Retinal pigment epithelial cell (primary cell): ENCODE results near the gene GJA4.

Source experiments
- DNase-seq: peaks from one replicate; pipeline ENCODE4 v3.0.0-alpha.2; 2010; ENCODE audit warnings: low read depth
- H3K4me3 ChIP-seq: 2 replicates; pipeline ENCODE4 v1.5.1; 2011; ENCODE audit warnings: mild to moderate bottlenecking, low read length, control low read depth, moderate library complexity
- CTCF ChIP-seq: conservative IDR thresholded peaks from 2 replicates; pipeline ENCODE4 v1.5.1; 2011; ENCODE audit warnings: low read depth, low read length, control low read depth, inconsistent platforms

GJA4 gene

GRCh38 chr1:34747638-34747941 is 45.2 kb upstream of the GJA4 start:
- TF ChIP-seq CTCF, result no peak
- no peak for DNase-seq
- H3K4me3 ChIP-seq, result no peak overlapping the region

DNA sequence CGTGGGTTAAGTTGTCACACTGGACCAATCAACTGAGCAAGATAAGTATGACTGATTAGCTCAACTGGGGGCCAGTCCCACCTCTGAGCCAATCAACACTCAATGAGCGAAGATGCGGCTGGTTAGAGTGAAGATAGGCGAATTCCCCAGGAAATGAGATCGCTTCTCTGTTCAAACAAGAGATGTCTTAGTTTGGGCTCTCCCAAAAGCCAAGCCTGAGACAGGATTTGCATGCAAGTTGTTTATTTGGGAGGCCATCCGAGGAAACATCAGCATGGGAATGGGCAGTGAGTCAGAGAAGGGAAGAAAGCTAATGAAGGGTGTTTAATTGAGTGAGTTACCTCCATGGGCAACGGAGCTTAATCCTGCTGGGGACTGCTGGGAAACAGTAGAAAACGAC is 42.8 kb upstream of the GJA4 start:
- DNase-seq, result no peak
- no peak overlapping the region for H3K4me3 ChIP-seq
- no peak for TF ChIP-seq CTCF

DNA sequence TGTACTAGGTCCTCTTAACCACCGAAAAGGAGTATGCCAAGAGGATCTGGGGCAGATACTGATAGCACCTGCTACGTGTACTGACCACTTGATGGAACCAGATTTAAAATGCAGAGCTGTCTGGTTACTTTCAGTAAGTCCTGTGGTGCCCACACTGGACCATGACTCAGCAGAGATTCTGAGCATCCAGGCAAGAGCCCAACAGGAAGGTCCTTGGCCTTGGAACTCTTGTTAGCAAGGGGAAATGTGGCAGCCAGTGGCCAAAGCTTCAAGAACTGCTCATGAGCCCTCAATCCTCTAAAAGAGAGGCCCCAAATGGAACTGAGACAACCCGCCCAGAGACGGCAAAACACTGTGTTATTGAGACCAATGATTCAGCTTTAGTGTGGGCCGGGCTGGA is 42.2 kb upstream of the GJA4 start:
- no peak overlapping the region for H3K4me3 ChIP-seq
- no peak for DNase-seq
- no peak for TF ChIP-seq CTCF

- no peak for DNase-seq
- no peak overlapping the region for H3K4me3 ChIP-seq
- TF ChIP-seq CTCF, result no peak
These were observed 39.6 kb upstream of the GJA4 start for GRCh38 chr1:34753163-34753562.

DNA sequence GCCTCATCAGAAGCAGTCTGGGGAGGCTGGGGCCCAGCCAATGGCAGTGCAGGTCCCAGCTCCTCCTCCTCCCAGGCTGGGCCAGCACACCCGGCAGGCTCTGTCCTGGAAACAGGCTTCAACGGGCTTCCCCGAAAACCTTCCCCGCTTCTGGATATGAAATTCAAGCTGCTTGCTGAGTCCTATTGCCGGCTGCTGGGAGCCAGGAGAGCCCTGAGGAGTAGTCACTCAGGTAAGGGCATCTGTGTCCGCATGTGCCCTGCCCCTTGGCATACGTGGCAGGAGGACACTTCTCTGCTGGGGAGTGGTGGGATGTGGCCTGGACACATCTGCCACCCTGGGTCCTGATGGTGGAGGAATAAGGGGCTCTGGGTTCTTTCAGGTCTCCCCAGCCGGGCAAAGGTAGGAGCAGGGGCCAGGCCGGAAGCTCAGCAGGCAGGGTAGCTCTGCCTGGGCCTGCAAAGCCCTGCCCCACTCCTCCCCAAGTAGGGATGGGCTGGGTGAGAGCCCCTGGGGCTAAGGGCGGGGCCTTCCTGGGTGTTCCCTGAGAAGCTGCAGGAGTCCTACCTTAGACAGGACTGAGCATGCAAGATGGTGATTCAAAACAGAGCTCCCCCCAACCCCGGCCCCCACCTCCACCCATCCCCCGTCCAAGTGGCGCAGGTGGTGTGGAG is 37.7 kb upstream of the GJA4 start, which contains the start of gene GJB5:
Gene GJB5 (plus strand): TSS at position 84 of the 674 bp plus-strand sequence. CDS start 2,284 bp downstream, outside the sequence.
- DNase-seq, result no peak
- no peak within 1 kb of the TSS for H3K4me3 ChIP-seq
- TF ChIP-seq CTCF, result no peak

DNA sequence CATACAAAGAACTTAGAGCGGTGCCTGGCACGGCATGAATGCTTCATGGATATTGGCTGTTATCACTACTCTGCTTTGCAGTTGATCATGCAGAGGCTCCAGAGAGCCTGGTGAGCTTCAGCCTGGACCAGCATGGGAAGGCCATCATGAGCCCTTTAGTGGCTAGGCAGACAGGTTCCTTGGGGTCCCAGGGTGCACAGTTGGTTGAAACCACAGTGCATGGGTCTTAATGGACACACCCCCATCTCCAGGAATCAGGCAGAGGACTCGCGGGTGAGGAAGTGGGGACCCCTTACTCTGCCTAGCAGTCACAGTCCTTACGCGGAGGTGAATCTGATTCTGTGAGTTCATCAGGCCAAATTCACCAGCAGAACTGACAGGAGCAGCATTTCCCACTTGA is 36.8 kb upstream of the GJA4 start:
- no peak for DNase-seq
- no peak overlapping the region for H3K4me3 ChIP-seq
- no peak for TF ChIP-seq CTCF

DNA sequence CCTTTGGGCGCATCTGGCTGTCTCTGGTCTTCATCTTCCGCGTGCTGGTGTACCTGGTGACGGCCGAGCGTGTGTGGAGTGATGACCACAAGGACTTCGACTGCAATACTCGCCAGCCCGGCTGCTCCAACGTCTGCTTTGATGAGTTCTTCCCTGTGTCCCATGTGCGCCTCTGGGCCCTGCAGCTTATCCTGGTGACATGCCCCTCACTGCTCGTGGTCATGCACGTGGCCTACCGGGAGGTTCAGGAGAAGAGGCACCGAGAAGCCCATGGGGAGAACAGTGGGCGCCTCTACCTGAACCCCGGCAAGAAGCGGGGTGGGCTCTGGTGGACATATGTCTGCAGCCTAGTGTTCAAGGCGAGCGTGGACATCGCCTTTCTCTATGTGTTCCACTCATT is 35.4 kb upstream of the GJA4 start:
- no peak for TF ChIP-seq CTCF
- no peak overlapping the region for H3K4me3 ChIP-seq
- no peak for DNase-seq
